ENCODE results near the gene SERTAD1. TPM values are rescaled to one million over a fixed set of nuclear protein-coding genes. Genes with fewer than 3 reads are reported as not detected.
A peak's percentile ranks its signal among the peaks of the same experiment; 100 is the strongest.

SERTAD1 gene
- total and polyA plus RNA-seq, 3 experiments from 2014 or later: 13.0 to 17.8 (median 15.9) TPM

DNA sequence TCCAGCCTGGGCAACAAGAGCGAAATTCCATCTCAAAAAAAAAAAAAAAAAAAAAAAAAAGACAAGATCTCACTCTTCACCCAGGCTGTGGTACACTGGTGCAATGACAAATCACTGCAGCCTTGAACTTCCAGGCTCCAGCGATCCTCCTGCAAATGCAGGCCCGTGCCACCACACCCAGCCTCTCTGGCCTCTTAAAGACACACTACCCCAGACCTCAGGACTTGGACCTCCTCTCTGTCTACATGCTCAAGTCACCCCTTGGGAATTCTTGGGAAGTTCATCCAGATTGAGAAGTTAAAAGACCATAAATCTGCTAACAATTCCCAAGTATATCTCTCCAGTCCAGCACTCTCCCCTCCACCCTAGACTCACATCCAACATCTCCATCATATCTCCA lies 25.2 kb downstream of the SERTAD1 start:
- Histone ChIP-seq H3K9me3 (ENCODE audit: low read length) (no peaks in the 10 kb centered on the region), H3K27me3 (ENCODE audit: insufficient read depth, low read length, poor library complexity, severe bottlenecking) (no peaks in the 10 kb centered on the region), H3K4me1 (ENCODE audit: insufficient read depth, low read length) (peaks cover 5% of the 10 kb centered on the region), H3K27ac (ENCODE audit: low read depth, low read length) (no peak overlapping the region), H3K36me3 (ENCODE audit: insufficient read depth, low read length) (no peaks in the 10 kb centered on the region), H3K4me3 (ENCODE audit: low read length) (no peak overlapping the region)
- Mint-ChIP-seq H3K4me1 (peaks cover 15 to 25% (median 18%) of the 10 kb centered on the region in 3 donors), H3K36me3 (peaks cover 0 to 1% (median 1%) of the 10 kb centered on the region in 3 donors), H3K27ac (no peak overlapping the region), H3K27me3 (peaks cover 2 to 5% of the 10 kb centered on the region in 2 donors), H3K9me3 (peaks cover 0 to 2% (median 0%) of the 10 kb centered on the region in 5 donors), H3K4me3 (peak overlapping the region in 1 of 7 donors; percentile 16)
- POLR2A ChIA-PET: no interaction called here
- CTCF ChIA-PET: no interaction called here
- DNase-seq: no peak

DNA sequence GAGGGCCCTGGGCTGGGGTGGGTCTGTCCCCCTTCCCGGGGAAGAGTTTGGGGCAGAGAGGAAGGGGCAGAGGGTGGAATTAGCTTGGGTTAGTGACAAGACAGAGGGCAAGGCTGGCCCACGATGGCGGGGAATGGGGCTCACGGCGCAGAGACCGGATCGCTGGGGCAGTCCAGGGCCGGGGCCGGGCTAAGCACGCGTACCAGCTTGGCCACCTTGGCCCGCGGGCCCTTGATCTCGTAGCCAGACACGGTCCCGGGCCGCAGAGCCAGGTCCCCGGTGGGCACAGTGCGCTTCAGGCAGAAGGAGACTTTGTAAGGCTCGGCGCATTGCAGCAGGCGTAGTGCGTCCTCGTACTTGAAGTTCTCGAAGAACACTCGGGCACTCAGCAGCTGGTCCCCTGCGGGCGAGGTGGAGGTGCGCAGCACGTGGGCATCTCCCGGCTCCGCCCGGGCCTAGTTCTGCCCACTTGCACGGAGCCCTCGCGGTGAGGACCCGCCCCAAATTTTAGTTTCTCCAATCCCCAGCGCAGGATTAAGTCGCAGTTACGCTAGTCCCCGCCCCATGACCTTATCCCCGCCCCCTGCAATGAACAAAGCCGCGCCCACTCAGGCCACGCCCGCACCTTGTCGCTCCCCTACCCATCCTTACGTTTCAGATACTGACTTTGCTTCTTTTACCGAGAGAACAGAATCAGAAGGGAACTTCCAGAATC lies 27.2 kb downstream of the SERTAD1 start:
- peaks cover 2 to 5% of the 10 kb centered on the region in 2 donors for H3K27me3 Mint-ChIP-seq
- Histone ChIP-seq H3K9me3 (ENCODE audit: low read length) (no peaks in the 10 kb centered on the region), H3K4me1 (ENCODE audit: insufficient read depth, low read length) (peaks cover 5% of the 10 kb centered on the region), H3K27ac (ENCODE audit: low read depth, low read length) (no peak overlapping the region), H3K4me3 (ENCODE audit: low read length) (no peak overlapping the region), H3K36me3 (ENCODE audit: insufficient read depth, low read length) (no peaks in the 10 kb centered on the region), H3K27me3 (ENCODE audit: insufficient read depth, low read length, poor library complexity, severe bottlenecking) (no peaks in the 10 kb centered on the region)
- peak overlapping the region in 1 of 8 donors; percentile 48 for H3K27ac Mint-ChIP-seq
- ChIA-PET CTCF (interaction anchor here (0.6 kb wide), 1 partner anchor 39 kb away, joined by 3 read pairs; no protein-coding TSS in a partner anchor), POLR2A (no interaction called here)
- H3K4me1 Mint-ChIP-seq: peaks cover 11 to 13% (median 13%) of the 10 kb centered on the region in 3 donors
- peak; percentile 20 to 58 (median 45) for DNase-seq
- H3K36me3 Mint-ChIP-seq: no peaks in the 10 kb centered on the region
- peak overlapping the region in 3 of 7 donors; percentile 5 to 16 (median 5) for H3K4me3 Mint-ChIP-seq
- H3K9me3 Mint-ChIP-seq: no peaks in the 10 kb centered on the region

DNA sequence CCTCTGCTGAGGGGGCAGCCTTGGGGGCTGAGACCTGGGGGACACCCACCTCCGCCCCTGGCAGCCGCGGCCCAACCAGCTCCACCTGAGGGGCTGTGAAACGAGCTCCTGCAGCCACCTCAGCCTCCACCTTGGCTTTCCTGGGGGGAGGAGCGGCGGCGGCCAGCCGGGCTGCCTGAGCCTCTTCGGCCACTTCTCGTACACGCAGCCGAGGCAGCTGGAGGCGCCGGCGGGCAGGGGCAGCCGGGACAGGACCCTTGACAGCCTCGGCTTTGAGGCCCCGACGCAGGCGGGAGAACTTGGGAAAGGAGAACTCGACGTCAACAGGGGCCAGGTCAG lies 28.3 kb downstream of the SERTAD1 start:
- CTCF ChIA-PET: no interaction called here
- Histone ChIP-seq H3K4me1 (ENCODE audit: insufficient read depth, low read length) (no peaks in the 10 kb centered on the region), H3K27me3 (ENCODE audit: insufficient read depth, low read length, poor library complexity, severe bottlenecking) (no peaks in the 10 kb centered on the region), H3K36me3 (ENCODE audit: insufficient read depth, low read length) (no peaks in the 10 kb centered on the region), H3K9me3 (ENCODE audit: low read length) (no peaks in the 10 kb centered on the region), H3K4me3 (ENCODE audit: low read length) (no peak overlapping the region), H3K27ac (ENCODE audit: low read depth, low read length) (no peak overlapping the region)
- peaks cover 5 to 10% (median 6%) of the 10 kb centered on the region in 3 donors for H3K4me1 Mint-ChIP-seq
- DNase-seq: no peak
- no peak overlapping the region for H3K27ac Mint-ChIP-seq
- peaks cover 2 to 5% of the 10 kb centered on the region in 2 donors for H3K27me3 Mint-ChIP-seq
- POLR2A ChIA-PET: no interaction called here
- H3K4me3 Mint-ChIP-seq: no peak overlapping the region
- no peaks in the 10 kb centered on the region for H3K9me3 Mint-ChIP-seq
- H3K36me3 Mint-ChIP-seq: no peaks in the 10 kb centered on the region

DNA sequence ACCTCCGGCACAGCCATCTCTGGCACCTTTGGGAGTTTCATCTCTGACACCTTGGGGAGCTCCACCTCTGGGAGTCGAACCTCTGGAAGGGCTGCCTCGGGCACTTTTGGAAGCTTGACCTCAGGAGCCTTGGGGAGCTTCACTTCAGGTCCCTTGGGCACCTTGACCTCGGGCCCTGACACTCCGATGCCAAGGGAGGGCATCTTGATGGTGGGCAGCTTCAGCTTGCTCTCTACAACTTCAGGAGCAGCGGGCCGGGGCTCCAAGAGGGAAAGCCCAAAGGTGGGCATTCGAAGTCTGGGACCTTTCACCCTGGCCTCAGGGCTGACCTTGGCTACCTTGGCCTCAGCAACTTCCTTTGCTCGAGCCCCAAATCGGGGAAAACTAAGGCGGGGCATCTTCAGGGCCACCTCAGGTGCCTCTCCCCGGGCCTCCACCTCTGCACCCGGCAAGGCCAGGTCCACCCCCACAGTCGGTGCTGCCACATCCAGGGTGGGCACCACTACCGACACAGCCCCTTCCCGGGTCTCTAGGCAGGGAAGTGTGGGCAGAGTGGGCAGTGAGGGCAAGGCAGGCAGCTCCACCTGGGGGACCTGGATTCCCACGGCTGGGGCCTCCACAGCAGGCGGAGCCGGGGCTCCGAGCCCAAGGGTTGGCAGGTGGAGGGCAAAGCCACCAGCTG lies 28.8 kb downstream of the SERTAD1 start:
- no peak for DNase-seq
- ChIA-PET POLR2A (no interaction called here), CTCF (no interaction called here)

DNA sequence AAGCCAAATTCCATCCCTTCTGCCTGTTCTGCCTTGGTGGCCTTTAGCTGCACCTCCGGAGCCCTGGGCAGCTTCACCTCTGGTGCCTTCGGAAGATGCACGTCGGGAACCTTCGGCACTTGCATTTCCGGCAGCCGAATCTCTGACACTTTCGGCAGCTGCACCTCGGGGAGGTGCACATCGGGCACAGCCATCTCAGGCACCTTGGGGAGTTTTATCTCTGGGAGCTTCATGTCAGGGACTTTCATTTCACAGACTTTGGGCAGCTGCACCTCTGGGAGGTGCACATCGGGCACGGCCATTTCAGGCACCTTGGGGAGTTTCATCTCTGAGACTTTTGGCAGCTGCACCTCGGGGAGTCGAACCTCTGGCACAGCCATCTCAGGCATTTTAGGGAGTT lies 29.8 kb downstream of the SERTAD1 start:
- Histone ChIP-seq H3K27me3 (ENCODE audit: insufficient read depth, low read length, poor library complexity, severe bottlenecking) (no peaks in the 10 kb centered on the region), H3K4me3 (ENCODE audit: low read length) (no peak overlapping the region), H3K36me3 (ENCODE audit: insufficient read depth, low read length) (no peaks in the 10 kb centered on the region), H3K27ac (ENCODE audit: low read depth, low read length) (no peak overlapping the region), H3K4me1 (ENCODE audit: insufficient read depth, low read length) (no peaks in the 10 kb centered on the region), H3K9me3 (ENCODE audit: low read length) (no peaks in the 10 kb centered on the region)
- peaks cover 5 to 10% (median 6%) of the 10 kb centered on the region in 3 donors for H3K4me1 Mint-ChIP-seq
- peaks cover 2 to 5% of the 10 kb centered on the region in 2 donors for H3K27me3 Mint-ChIP-seq
- no peak overlapping the region for H3K27ac Mint-ChIP-seq
- DNase-seq: no peak
- POLR2A ChIA-PET: interaction anchor here (0.6 kb wide), 1 partner anchor 27 kb away, joined by 3 read pairs; no protein-coding TSS in a partner anchor
- no peaks in the 10 kb centered on the region for H3K36me3 Mint-ChIP-seq
- no peak overlapping the region for H3K4me3 Mint-ChIP-seq
- CTCF ChIA-PET: interaction anchor here (1.9 kb wide), 1 partner anchor 69 kb away, joined by 4 read pairs; the partner anchor contains the start of gene BLVRB
- no peaks in the 10 kb centered on the region for H3K9me3 Mint-ChIP-seq

More for the DNA sequence above, 28.8 kb downstream of the SERTAD1 start:
- H3K36me3 Mint-ChIP-seq: no peaks in the 10 kb centered on the region
- no peak overlapping the region for H3K27ac Mint-ChIP-seq
- no peaks in the 10 kb centered on the region for H3K4me1 ChIP-seq (ENCODE audit: insufficient read depth, low read length)
- H3K27ac ChIP-seq (ENCODE audit: low read depth, low read length): no peak overlapping the region
- no peaks in the 10 kb centered on the region for H3K9me3 ChIP-seq (ENCODE audit: low read length)
- H3K36me3 ChIP-seq (ENCODE audit: insufficient read depth, low read length): no peaks in the 10 kb centered on the region
- no peaks in the 10 kb centered on the region for H3K9me3 Mint-ChIP-seq
- no peak overlapping the region for H3K4me3 Mint-ChIP-seq
- H3K27me3 Mint-ChIP-seq: peaks cover 2 to 5% of the 10 kb centered on the region in 2 donors
- H3K4me3 ChIP-seq (ENCODE audit: low read length): no peak overlapping the region
- H3K4me1 Mint-ChIP-seq: peaks cover 5 to 10% (median 6%) of the 10 kb centered on the region in 3 donors
- no peaks in the 10 kb centered on the region for H3K27me3 ChIP-seq (ENCODE audit: insufficient read depth, low read length, poor library complexity, severe bottlenecking)

DNA sequence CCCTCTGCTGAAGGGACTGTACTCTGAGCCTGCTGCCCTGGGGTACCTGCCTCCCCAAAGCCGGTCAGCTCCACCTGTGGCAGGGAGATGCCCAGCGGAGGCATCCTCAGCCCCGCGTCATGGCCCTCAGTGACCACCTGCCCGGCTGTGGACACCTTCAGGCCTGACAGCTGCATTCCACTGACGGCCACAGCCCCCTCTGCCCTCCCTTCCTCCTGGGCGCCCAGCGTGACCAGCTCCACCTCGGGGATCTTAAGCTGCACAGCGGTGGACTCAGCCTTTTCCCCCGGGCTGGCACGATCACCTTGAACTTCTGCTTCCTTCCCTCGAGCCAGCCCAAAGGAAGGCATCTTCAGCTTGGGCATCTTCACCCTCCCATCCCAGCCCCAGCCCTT lies 31.0 kb downstream of the SERTAD1 start:
- ChIA-PET POLR2A (no interaction called here), CTCF (interaction anchor here (1.9 kb wide), 1 partner anchor 70 kb away, joined by 4 read pairs; the partner anchor contains the start of gene BLVRB)
- Mint-ChIP-seq H3K4me1 (peaks cover 5 to 10% (median 6%) of the 10 kb centered on the region in 3 donors), H3K4me3 (no peak overlapping the region), H3K27ac (no peak overlapping the region), H3K9me3 (no peaks in the 10 kb centered on the region), H3K36me3 (no peaks in the 10 kb centered on the region), H3K27me3 (peaks cover 4 to 5% of the 10 kb centered on the region in 2 donors)
- DNase-seq: no peak
- H3K27me3 ChIP-seq (ENCODE audit: insufficient read depth, low read length, poor library complexity, severe bottlenecking): no peaks in the 10 kb centered on the region
- H3K4me1 ChIP-seq (ENCODE audit: insufficient read depth, low read length): no peaks in the 10 kb centered on the region
- no peak overlapping the region for H3K4me3 ChIP-seq (ENCODE audit: low read length)
- H3K9me3 ChIP-seq (ENCODE audit: low read length): no peaks in the 10 kb centered on the region
- H3K27ac ChIP-seq (ENCODE audit: low read depth, low read length): no peak overlapping the region
- H3K36me3 ChIP-seq (ENCODE audit: insufficient read depth, low read length): no peaks in the 10 kb centered on the region

DNA sequence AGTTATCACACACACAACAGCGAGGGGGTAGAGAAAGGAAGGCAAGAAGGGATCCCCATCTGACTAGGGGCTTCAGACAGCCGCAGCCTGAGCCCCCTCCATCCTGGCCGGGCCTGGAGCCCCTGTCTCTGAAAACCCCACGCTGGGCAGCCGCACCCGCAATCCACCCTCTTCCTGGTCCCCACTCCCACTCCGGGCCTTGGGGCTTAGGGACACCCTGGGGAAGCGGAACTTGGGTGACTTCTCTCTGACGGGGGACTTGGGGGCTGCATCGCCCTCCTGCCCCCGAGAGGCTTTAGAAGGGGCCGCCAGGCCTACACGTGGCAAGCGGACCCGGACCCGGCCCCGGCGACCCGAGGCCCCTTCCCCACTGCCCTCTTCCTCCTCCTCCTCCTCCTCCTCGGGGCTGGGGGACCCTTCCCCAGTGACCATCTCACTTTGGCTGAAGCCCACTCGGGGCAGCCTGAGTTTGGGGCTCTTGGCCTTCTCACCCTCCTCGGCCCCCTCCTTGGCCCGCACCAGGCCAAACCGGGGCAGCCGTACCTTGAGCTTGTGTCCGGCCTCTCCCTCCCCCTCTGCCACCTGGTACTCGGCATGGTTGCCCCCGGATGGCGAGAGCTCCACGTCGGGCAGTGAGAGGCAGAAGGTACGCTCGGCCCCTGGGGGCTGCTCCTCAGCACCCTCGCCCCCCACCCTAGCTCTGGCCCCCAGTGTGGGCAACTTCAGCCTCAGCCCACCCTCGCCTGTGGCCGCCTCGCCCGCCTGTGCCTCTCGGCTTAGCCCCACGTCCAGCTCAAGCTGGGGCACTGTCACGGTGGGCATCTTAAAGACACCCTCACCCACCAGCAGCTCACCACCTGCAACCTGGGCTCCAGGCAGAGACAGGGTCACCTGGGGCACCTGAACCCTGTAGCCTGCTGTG lies 31.6 kb downstream of the SERTAD1 start:
- Histone ChIP-seq H3K27me3 (ENCODE audit: insufficient read depth, low read length, poor library complexity, severe bottlenecking) (no peaks in the 10 kb centered on the region), H3K27ac (ENCODE audit: low read depth, low read length) (no peak overlapping the region), H3K4me1 (ENCODE audit: insufficient read depth, low read length) (no peaks in the 10 kb centered on the region), H3K9me3 (ENCODE audit: low read length) (no peaks in the 10 kb centered on the region), H3K36me3 (ENCODE audit: insufficient read depth, low read length) (no peaks in the 10 kb centered on the region), H3K4me3 (ENCODE audit: low read length) (no peak overlapping the region)
- no peaks in the 10 kb centered on the region for H3K36me3 Mint-ChIP-seq
- H3K27ac Mint-ChIP-seq: no peak overlapping the region
- peaks cover 3 to 5% (median 3%) of the 10 kb centered on the region in 3 donors for H3K4me1 Mint-ChIP-seq
- no peak overlapping the region for H3K4me3 Mint-ChIP-seq
- H3K27me3 Mint-ChIP-seq: peaks cover 3% of the 10 kb centered on the region in 2 donors
- CTCF ChIA-PET: interaction anchor here (1.9 kb wide), 1 partner anchor 71 kb away, joined by 4 read pairs; the partner anchor contains the start of gene BLVRB
- DNase-seq: no peak
- no peaks in the 10 kb centered on the region for H3K9me3 Mint-ChIP-seq
- POLR2A ChIA-PET: no interaction called here
